ENCODE results near the gene DEF6. TPM values are rescaled to one million over a fixed set of nuclear protein-coding genes. Genes with fewer than 3 reads are reported as not detected.
A peak's percentile ranks its signal among the peaks of the same experiment; 100 is the strongest.

Gene DEF6
- total and polyA plus RNA-seq, 2 of the 13 experiments (the other 11 are each of a cell fraction or from before 2014, with no cell fraction given): 5.2 to 10.0 TPM

DNA sequence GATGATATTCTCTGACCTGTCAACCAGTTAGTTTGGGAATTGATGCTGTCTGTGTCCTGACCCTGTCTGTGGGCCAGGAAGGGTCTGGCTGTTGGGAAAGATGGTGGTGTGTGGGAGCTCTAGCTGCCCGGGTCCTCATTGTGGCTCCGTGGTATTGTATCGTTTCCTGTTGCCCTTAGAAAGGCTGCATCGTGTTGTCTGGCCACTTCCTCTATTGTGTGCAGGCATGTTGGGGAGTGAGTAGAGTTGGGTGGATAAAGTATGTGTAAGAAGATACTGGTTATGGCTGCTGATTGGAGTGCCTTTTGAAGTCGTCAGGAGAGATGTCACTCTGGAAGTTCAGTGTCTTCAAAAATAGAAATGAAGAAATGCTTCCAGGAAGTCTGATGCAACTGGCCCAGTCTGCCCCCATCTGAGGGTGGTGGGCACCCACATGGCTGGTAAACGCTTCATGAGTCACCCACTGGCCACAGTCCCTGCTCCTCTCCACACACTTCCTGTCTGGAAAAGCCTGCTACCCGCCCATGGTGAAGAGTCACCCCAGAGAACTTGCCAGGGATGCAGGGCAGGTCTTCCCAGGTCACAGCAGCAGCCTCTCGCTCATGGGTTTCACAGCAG is 72.6 kb downstream of the DEF6 start (continued):
- TF ChIP-seq DPF2 (CRISPR knock-in tag; IDR thresholded peaks at IDR 0.05; ENCODE audit: borderline replicate concordance, low read depth) (0 out of 2 replicates have a peak, but pooled peaks have one; percentile 47), RARA (CRISPR knock-in tag; IDR thresholded peaks at IDR 0.05) (peak; percentile 80), GATAD2A (CRISPR knock-in tag; IDR thresholded peaks at IDR 0.05) (peak; percentile 74), HDAC6 (IDR thresholded peaks at IDR 0.05; ENCODE audit: low read depth, low read length) (no peak), FOXA3 (CRISPR knock-in tag; IDR thresholded peaks at IDR 0.05) (peak; percentile 48), HMG20A (CRISPR knock-in tag; IDR thresholded peaks at IDR 0.05; ENCODE audit: borderline replicate concordance) (peak; percentile 66; the same call in 1 of the 2 replicates), ELF3 (CRISPR knock-in tag; IDR thresholded peaks at IDR 0.05) (peak; percentile 85), CCDC6 (CRISPR knock-in tag; IDR thresholded peaks at IDR 0.05) (no peak), EP300 (IDR thresholded peaks at IDR 0.05; ENCODE audit: low read depth in 2 of 2, low read length in 2 of 2) (peak in 1 of 2 experiments; percentile 55; a peak in 1 of 4 replicates), EP300 (CRISPR knock-in tag; IDR thresholded peaks at IDR 0.05; ENCODE audit: borderline replicate concordance) (peak; percentile 65; the same call in 1 of the 2 replicates), THAP11 (CRISPR knock-in tag; IDR thresholded peaks at IDR 0.05) (peak; percentile 37; the same call in 1 of the 2 replicates), ZNF609 (CRISPR knock-in tag; IDR thresholded peaks at IDR 0.05; ENCODE audit: borderline replicate concordance) (peak; percentile 51; the same call in 1 of the 2 replicates), HDAC2 (CRISPR knock-in tag; IDR thresholded peaks at IDR 0.05) (0 out of 2 replicates have a peak, but pooled peaks have one; percentile 33), RXRB (CRISPR knock-in tag; IDR thresholded peaks at IDR 0.05; ENCODE audit: borderline replicate concordance) (peak; percentile 77), SP2 (CRISPR knock-in tag; IDR thresholded peaks at IDR 0.05) (0 out of 2 replicates have a peak, but pooled peaks have one; percentile 41)
- TF ChIP-seq, protein P1, sequence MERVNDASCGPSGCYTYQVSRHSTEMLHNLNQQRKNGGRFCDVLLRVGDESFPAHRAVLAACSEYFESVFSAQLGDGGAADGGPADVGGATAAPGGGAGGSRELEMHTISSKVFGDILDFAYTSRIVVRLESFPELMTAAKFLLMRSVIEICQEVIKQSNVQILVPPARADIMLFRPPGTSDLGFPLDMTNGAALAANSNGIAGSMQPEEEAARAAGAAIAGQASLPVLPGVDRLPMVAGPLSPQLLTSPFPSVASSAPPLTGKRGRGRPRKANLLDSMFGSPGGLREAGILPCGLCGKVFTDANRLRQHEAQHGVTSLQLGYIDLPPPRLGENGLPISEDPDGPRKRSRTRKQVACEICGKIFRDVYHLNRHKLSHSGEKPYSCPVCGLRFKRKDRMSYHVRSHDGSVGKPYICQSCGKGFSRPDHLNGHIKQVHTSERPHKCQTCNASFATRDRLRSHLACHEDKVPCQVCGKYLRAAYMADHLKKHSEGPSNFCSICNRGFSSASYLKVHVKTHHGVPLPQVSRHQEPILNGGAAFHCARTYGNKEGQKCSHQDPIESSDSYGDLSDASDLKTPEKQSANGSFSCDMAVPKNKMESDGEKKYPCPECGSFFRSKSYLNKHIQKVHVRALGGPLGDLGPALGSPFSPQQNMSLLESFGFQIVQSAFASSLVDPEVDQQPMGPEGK (CRISPR knock-in tag; IDR thresholded peaks at IDR 0.05): peak; percentile 75
- TF ChIP-seq, protein P2, sequence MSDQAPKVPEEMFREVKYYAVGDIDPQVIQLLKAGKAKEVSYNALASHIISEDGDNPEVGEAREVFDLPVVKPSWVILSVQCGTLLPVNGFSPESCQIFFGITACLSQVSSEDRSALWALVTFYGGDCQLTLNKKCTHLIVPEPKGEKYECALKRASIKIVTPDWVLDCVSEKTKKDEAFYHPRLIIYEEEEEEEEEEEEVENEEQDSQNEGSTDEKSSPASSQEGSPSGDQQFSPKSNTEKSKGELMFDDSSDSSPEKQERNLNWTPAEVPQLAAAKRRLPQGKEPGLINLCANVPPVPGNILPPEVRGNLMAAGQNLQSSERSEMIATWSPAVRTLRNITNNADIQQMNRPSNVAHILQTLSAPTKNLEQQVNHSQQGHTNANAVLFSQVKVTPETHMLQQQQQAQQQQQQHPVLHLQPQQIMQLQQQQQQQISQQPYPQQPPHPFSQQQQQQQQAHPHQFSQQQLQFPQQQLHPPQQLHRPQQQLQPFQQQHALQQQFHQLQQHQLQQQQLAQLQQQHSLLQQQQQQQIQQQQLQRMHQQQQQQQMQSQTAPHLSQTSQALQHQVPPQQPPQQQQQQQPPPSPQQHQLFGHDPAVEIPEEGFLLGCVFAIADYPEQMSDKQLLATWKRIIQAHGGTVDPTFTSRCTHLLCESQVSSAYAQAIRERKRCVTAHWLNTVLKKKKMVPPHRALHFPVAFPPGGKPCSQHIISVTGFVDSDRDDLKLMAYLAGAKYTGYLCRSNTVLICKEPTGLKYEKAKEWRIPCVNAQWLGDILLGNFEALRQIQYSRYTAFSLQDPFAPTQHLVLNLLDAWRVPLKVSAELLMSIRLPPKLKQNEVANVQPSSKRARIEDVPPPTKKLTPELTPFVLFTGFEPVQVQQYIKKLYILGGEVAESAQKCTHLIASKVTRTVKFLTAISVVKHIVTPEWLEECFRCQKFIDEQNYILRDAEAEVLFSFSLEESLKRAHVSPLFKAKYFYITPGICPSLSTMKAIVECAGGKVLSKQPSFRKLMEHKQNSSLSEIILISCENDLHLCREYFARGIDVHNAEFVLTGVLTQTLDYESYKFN (CRISPR knock-in tag; conservative IDR thresholded peaks at IDR 0.05): 0 out of 2 replicates have a peak, but pooled peaks have one; percentile 16
- TF ChIP-seq, protein P3, sequence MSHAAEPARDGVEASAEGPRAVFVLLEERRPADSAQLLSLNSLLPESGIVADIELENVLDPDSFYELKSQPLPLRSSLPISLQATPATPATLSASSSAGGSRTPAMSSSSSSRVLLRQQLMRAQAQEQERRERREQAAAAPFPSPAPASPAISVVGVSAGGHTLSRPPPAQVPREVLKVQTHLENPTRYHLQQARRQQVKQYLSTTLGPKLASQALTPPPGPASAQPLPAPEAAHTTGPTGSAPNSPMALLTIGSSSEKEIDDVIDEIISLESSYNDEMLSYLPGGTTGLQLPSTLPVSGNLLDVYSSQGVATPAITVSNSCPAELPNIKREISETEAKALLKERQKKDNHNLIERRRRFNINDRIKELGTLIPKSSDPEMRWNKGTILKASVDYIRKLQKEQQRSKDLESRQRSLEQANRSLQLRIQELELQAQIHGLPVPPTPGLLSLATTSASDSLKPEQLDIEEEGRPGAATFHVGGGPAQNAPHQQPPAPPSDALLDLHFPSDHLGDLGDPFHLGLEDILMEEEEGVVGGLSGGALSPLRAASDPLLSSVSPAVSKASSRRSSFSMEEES (CRISPR knock-in tag; IDR thresholded peaks at IDR 0.05): 0 out of 2 replicates have a peak, but pooled peaks have one; percentile 23

All from HepG2 (cell line).